Activated gamma-delta T cell (primary cell): ENCODE measurements around the gene ALDH3B1.

Source experiments
- DNase-seq: peaks from one replicate; lab custom pipeline; 2025; lab: John Stamatoyannopoulos, UW

The ALDH3B1 gene

GRCh38 chr11:68071281-68072048 is 61.3 kb downstream of the ALDH3B1 start:
- no peak for DNase-seq

GRCh38 chr11:68074584-68075352 is 64.6 kb downstream of the ALDH3B1 start:
- no peak for DNase-seq

- DNase-seq = no peak
These were observed 66.4 kb downstream of the ALDH3B1 start for GRCh38 chr11:68076371-68077042.

- DNase-seq = no peak
These were observed 67.8 kb downstream of the ALDH3B1 start for GRCh38 chr11:68077617-68078582.
